ENCODE results near the gene LY9. TPM values are rescaled to one million over a fixed set of nuclear protein-coding genes. Genes with fewer than 3 reads are reported as not detected.

Gene LY9
- total and polyA plus RNA-seq, 8 donors: 0.29 to 2.5 (median 0.50) TPM

- no peak for TF ChIP-seq CTCF (IDR thresholded peaks at IDR 0.05)
- no peaks in the 10 kb centered on the region for H3K9me3 ChIP-seq
- no peak for ATAC-seq
- H3K27me3 ChIP-seq: peaks cover 0 to 13% of the 10 kb centered on the region in 2 donors
- H3K27ac ChIP-seq: no peak overlapping the region
- DNase-seq: no peak
- peaks cover 0 to 58% of the 10 kb centered on the region in 2 donors for H3K4me1 ChIP-seq
- no peaks in the 10 kb centered on the region for H3K36me3 ChIP-seq
- no peak overlapping the region for H3K4me3 ChIP-seq
- intact Hi-C loops (cut with DNase I): no loop called here
These were observed 63.2 kb downstream of the LY9 start for GRCh38 chr1:160859166-160859565.

GRCh38 chr1:160860840-160861505, 65.0 kb downstream of the LY9 start:
- Histone ChIP-seq H3K4me1 (peaks cover 0 to 56% of the 10 kb centered on the region in 2 donors), H3K4me3 (no peak overlapping the region), H3K9me3 (no peaks in the 10 kb centered on the region), H3K36me3 (no peaks in the 10 kb centered on the region), H3K27me3 (peaks cover 0 to 13% of the 10 kb centered on the region in 2 donors), H3K27ac (no peak overlapping the region)
- DNase-seq (no peak), ATAC-seq (no peak)
- intact Hi-C loops (cut with DNase I): no loop called here
- no peak for TF ChIP-seq CTCF (IDR thresholded peaks at IDR 0.05)

GRCh38 chr1:160862203-160863060, 66.5 kb downstream of the LY9 start, which contains the start of gene CD244:
Gene CD244, minus strand, starts transcription at chr1:160862887. Its CDS starts 210 bp downstream, at chr1:160862677.
- H3K36me3 ChIP-seq: no peaks in the 10 kb centered on the region
- peak within 1 kb of the TSS in 1 of 2 donors; percentile 77 for H3K27ac ChIP-seq
- H3K4me1 ChIP-seq: peaks cover 0 to 52% of the 10 kb centered on the region in 2 donors
- peaks cover 0 to 13% of the 10 kb centered on the region in 2 donors for H3K27me3 ChIP-seq
- intact Hi-C loops (cut with DNase I): no loop called here
- ATAC-seq: peak; percentile 84
- TF ChIP-seq CTCF (IDR thresholded peaks at IDR 0.05): no peak
- DNase-seq: peak in 3 of 4 donors; percentile 19 to 84 (median 57)
- no peaks in the 10 kb centered on the region for H3K9me3 ChIP-seq
- H3K4me3 ChIP-seq: peak within 1 kb of the TSS in 1 of 2 donors; percentile 13

- Histone ChIP-seq H3K4me1 (peaks cover 0 to 55% of the 10 kb centered on the region in 2 donors), H3K27ac (peak overlapping the region in 1 of 2 donors; percentile 77), H3K27me3 (peaks cover 0 to 13% of the 10 kb centered on the region in 2 donors), H3K9me3 (no peaks in the 10 kb centered on the region), H3K36me3 (no peaks in the 10 kb centered on the region), H3K4me3 (no peak overlapping the region)
- ATAC-seq: peak; percentile 35
- DNase-seq: no peak
- no peak for TF ChIP-seq CTCF (IDR thresholded peaks at IDR 0.05)
- intact Hi-C loops (cut with DNase I): no loop called here
These were observed 67.2 kb downstream of the LY9 start for GRCh38 chr1:160863061-160863773.

Measured in left lung (tissue), 10 donors.